ENCODE results near the gene DPP4. TPM values are rescaled to one million over a fixed set of nuclear protein-coding genes. Genes with fewer than 3 reads are reported as not detected.

DPP4 gene
- total RNA-seq, 1 experiment from 2014 or later = 2.8 TPM

DNA sequence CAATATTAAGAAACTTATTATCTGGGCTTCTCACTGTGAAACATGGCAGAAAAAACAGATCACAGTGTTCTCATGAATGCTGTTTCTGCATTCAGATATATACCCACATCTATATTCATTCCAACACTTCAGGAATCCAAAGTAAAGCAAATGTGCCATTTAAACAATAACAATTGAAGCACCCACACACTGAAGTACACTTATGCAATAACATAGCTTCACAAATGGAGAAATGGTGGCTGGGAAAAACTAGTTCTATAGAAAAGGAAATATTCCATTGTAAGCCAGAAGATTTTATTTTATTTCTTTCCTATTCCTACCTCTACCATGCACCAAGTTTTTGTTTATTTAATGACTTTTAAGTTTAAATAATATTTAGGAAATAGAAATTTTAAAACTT is 111.9 kb downstream of the DPP4 start:
- H3K27ac ChIP-seq (ENCODE audit: insufficient read length, low read depth, low read length) = no peak overlapping the region
- no peaks in the 10 kb centered on the region for H3K79me2 ChIP-seq (ENCODE audit: insufficient read depth, low read length)
- H3K27me3 Mint-ChIP-seq (ENCODE audit: low read depth) = no peaks in the 10 kb centered on the region
- H3K27ac Mint-ChIP-seq = no peak overlapping the region
- H3K9me3 Mint-ChIP-seq = no peaks in the 10 kb centered on the region
- H3K18ac ChIP-seq (ENCODE audit: insufficient read length, low read depth, low read length) = no peak overlapping the region
- H3K36me3 Mint-ChIP-seq (ENCODE audit: insufficient read depth in 1 of 3, low read depth in 3 of 3) = no peaks in the 10 kb centered on the region
- TF ChIP-seq, protein P1, sequence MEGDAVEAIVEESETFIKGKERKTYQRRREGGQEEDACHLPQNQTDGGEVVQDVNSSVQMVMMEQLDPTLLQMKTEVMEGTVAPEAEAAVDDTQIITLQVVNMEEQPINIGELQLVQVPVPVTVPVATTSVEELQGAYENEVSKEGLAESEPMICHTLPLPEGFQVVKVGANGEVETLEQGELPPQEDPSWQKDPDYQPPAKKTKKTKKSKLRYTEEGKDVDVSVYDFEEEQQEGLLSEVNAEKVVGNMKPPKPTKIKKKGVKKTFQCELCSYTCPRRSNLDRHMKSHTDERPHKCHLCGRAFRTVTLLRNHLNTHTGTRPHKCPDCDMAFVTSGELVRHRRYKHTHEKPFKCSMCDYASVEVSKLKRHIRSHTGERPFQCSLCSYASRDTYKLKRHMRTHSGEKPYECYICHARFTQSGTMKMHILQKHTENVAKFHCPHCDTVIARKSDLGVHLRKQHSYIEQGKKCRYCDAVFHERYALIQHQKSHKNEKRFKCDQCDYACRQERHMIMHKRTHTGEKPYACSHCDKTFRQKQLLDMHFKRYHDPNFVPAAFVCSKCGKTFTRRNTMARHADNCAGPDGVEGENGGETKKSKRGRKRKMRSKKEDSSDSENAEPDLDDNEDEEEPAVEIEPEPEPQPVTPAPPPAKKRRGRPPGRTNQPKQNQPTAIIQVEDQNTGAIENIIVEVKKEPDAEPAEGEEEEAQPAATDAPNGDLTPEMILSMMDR (conservative IDR thresholded peaks at IDR 0.05) = no peak
- no peak overlapping the region for H2AK5ac ChIP-seq (ENCODE audit: insufficient read length, low read length)
- H3K9ac ChIP-seq (ENCODE audit: extremely low read depth, insufficient read length, low read length) = no peak overlapping the region
- peaks cover 2 to 4% of the 10 kb centered on the region in 2 experiments; a peak in 2 of 4 replicates for H3K4me1 Mint-ChIP-seq
- H3K23ac ChIP-seq (ENCODE audit: insufficient read length, low read depth, low read length) = no peak overlapping the region
- H2BK12ac ChIP-seq (ENCODE audit: insufficient read length, low read depth, low read length) = no peak overlapping the region
- DNase-seq = no peak
- no peaks in the 10 kb centered on the region for H4K20me1 ChIP-seq (ENCODE audit: control insufficient read depth, insufficient read depth, insufficient read length)
- H3K14ac ChIP-seq (ENCODE audit: insufficient read depth, low read length) = no peak overlapping the region
- no peak overlapping the region for H3K4ac ChIP-seq (ENCODE audit: low read depth, low read length)
- H2BK20ac ChIP-seq (ENCODE audit: low read depth, low read length, poor library complexity, severe bottlenecking) = no peak overlapping the region
- H3K23me2 ChIP-seq (ENCODE audit: insufficient read length, low read depth, low read length, poor library complexity, severe bottlenecking) = no peaks in the 10 kb centered on the region
- no peaks in the 10 kb centered on the region for H3K79me1 ChIP-seq (ENCODE audit: insufficient read depth, low read depth, low read length, poor library complexity, severe bottlenecking)
- H3K9me3 ChIP-seq (ENCODE audit: control insufficient read depth, low read depth, low read length) = no peaks in the 10 kb centered on the region
- H3K56ac ChIP-seq (ENCODE audit: insufficient read length, low read depth, low read length) = no peak overlapping the region
- no peak overlapping the region for H3K4me2 ChIP-seq (ENCODE audit: insufficient read depth, insufficient read length, low read length)
- H2BK15ac ChIP-seq (ENCODE audit: low read depth, low read length) = no peak overlapping the region
- no peak overlapping the region for H3K4me3 Mint-ChIP-seq
- no peaks in the 10 kb centered on the region for H3K27me3 ChIP-seq (ENCODE audit: insufficient read depth, low read length)
- no peak overlapping the region for H2BK120ac ChIP-seq (ENCODE audit: low read depth, low read length, poor library complexity, severe bottlenecking)
- H3K4me1 ChIP-seq (ENCODE audit: insufficient read depth, low read length) = no peaks in the 10 kb centered on the region
- no peak overlapping the region for H2BK5ac ChIP-seq (ENCODE audit: insufficient read length, low read length)
- H2AFZ ChIP-seq (ENCODE audit: low read length) = no peak overlapping the region
- H3T11ph ChIP-seq (ENCODE audit: low read length) = no peak overlapping the region
- H4K8ac ChIP-seq (replicated peaks; ENCODE audit: insufficient read length, low read depth, low read length) = no peak overlapping the region
- no peak overlapping the region for H4K5ac ChIP-seq (ENCODE audit: insufficient read length, low read depth, low read length)
- no peak overlapping the region for H4K91ac ChIP-seq (ENCODE audit: insufficient read length, low read depth, low read length)

Measured in H9 (cell line).